Measurements from ENCODE around the gene RPS6KA5.

Gene RPS6KA5

DNA sequence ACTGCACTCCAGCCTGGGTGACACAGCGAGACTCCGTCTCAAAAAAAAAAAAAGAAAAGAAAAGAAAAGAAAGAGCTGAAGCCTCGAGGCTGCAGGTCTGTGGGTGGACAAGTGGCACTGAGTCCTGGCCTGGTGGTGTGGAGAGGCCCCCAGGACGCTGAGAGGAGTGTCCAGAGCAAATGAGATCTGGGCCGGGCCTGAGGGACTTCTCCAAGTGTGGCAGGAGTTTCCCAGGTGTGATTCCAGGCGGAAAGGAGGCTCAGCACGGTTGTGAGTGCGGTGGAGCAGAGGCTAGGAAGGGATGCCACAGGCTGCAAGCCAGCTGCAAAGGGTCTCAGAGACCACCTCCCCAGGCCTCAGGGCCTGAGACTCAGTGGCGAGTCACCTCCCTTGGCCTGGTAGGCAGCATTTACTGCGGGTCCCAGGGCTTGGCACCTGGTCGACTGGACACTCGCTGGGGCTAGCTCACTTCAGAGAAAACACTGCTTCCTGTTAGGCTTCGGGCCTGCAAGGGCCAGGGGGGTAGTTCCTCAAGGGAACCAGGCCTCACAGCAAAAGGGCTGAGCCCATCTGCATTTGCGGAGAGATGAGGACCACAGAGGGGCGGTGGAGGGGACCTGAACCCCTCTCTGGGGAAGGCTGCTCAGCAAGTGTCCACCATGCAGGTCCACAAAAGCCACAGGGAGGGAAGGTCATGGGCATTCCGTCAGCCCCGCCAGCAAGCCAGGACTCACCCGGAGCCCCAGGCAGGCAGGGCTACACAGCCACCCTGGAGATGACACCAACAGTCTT, 256.0 kb downstream of the RPS6KA5 start:
- Mint-ChIP-seq H3K9me3 (peaks cover under 1% of the 10 kb centered on the region), H3K27me3 (ENCODE audit: low read depth, poor library complexity) (peaks cover 2% of the 10 kb centered on the region), H3K4me3 (no peak overlapping the region), H3K36me3 (ENCODE audit: low read depth) (peaks cover 12% of the 10 kb centered on the region), H3K27ac (peak overlapping the region; percentile 72), H3K4me1 (peaks cover 63% of the 10 kb centered on the region)
- DNase-seq: no peak
- TF ChIP-seq, protein P1, sequence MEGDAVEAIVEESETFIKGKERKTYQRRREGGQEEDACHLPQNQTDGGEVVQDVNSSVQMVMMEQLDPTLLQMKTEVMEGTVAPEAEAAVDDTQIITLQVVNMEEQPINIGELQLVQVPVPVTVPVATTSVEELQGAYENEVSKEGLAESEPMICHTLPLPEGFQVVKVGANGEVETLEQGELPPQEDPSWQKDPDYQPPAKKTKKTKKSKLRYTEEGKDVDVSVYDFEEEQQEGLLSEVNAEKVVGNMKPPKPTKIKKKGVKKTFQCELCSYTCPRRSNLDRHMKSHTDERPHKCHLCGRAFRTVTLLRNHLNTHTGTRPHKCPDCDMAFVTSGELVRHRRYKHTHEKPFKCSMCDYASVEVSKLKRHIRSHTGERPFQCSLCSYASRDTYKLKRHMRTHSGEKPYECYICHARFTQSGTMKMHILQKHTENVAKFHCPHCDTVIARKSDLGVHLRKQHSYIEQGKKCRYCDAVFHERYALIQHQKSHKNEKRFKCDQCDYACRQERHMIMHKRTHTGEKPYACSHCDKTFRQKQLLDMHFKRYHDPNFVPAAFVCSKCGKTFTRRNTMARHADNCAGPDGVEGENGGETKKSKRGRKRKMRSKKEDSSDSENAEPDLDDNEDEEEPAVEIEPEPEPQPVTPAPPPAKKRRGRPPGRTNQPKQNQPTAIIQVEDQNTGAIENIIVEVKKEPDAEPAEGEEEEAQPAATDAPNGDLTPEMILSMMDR (IDR thresholded peaks at IDR 0.05): no peak

DNA sequence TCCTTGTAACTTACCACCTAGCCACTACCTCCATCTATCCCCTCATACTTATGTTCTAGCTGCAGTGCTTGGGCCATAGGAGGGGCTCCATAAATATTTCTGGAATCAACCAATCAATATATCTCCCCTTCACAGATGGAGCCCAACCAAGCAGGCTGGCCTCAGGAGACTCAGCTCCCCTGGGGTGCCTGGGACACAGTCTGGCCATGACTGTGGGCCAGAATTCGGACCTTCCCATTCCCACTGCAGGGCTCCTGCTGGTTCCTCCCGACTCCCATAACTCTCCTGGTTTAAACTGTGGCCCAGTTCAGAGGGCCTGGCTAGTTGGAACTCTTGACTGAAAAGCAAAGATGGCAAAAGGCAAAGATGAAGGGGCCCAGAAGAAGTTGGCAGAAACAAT, 257.2 kb downstream of the RPS6KA5 start:
- DNase-seq: no peak
- H3K9me3 Mint-ChIP-seq: peaks cover 5% of the 10 kb centered on the region
- no peak overlapping the region for H3K4me3 Mint-ChIP-seq
- TF ChIP-seq, protein P1 (IDR thresholded peaks at IDR 0.05): no peak
- peaks cover 12% of the 10 kb centered on the region for H3K36me3 Mint-ChIP-seq (ENCODE audit: low read depth)
- peak overlapping the region; percentile 63 for H3K27ac Mint-ChIP-seq
- peaks cover 2% of the 10 kb centered on the region for H3K27me3 Mint-ChIP-seq (ENCODE audit: low read depth, poor library complexity)
- peaks cover 65% of the 10 kb centered on the region for H3K4me1 Mint-ChIP-seq

DNA sequence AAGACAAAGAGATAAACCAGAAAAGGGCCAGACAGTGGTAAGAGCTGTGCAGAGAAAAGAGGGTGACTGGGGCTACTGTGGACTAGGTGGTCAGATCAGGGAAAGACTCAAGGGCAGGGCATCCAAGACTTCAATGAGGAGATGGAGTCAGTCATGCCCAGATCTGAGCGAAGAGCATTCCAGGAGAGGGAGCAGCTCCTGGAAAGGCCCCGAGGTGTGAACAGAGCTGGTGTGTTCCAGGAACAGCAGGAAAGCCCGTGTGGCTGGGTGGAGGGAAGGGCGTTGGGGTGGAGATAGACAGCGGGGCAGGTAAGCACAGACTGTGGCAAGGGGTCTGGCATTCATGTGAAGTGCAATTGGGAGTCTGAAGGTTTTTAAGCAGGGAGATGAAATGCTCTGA, 261.0 kb downstream of the RPS6KA5 start:
- TF ChIP-seq, protein P1 (IDR thresholded peaks at IDR 0.05): no peak
- Mint-ChIP-seq H3K4me1 (peaks cover 62% of the 10 kb centered on the region), H3K4me3 (no peak overlapping the region), H3K9me3 (peaks cover 5% of the 10 kb centered on the region), H3K36me3 (ENCODE audit: low read depth) (peaks cover 18% of the 10 kb centered on the region), H3K27me3 (ENCODE audit: low read depth, poor library complexity) (no peaks in the 10 kb centered on the region), H3K27ac (no peak overlapping the region)
- no peak for DNase-seq

DNA sequence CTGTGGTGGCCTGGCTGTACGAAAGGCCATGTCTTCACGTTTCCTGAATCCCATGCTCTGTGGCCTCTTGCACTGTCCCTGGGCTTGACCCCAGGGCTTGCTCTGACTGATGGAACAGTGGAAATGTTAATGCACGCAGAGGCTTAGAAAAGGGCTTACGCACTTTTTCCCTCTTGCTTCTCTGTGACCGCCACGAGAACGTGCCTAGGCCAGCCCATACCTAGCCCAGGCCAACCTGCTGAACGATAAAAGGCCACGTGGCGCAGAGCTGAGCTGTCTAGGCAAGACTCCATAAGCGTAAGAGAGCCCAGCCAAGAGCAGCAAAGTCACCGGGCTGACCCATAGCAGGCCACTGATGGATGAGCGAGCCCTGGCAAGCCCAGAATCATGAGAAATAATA, 262.5 kb downstream of the RPS6KA5 start:
- Mint-ChIP-seq H3K4me3 (no peak overlapping the region), H3K9me3 (peaks cover 5% of the 10 kb centered on the region), H3K27me3 (ENCODE audit: low read depth, poor library complexity) (no peaks in the 10 kb centered on the region), H3K27ac (no peak overlapping the region), H3K4me1 (peaks cover 48% of the 10 kb centered on the region), H3K36me3 (ENCODE audit: low read depth) (peaks cover 18% of the 10 kb centered on the region)
- TF ChIP-seq, protein P1 (IDR thresholded peaks at IDR 0.05): no peak
- DNase-seq: no peak

Measured in nephron progenitor cell (in vitro differentiated cells).